Neural crest cell (in vitro differentiated cells): ENCODE measurements around the gene TLCD3B. TPM values are rescaled to one million over a fixed set of nuclear protein-coding genes. Genes with fewer than 3 reads are reported as not detected.

Source experiments
- DNase-seq: peaks from one replicate; pipeline ENCODE4 v3.0.0; 2021; ENCODE audit warnings: low read depth, mixed read lengths, low spot score
- H3K27ac Mint-ChIP-seq: one replicate; pipeline ENCODE4 v1.8.0; 2021; ENCODE audit warnings: mild to moderate bottlenecking, mixed read lengths; ENCODE audit not compliant: unreplicated experiment
- H3K27me3 Mint-ChIP-seq: 2 replicates; pipeline ENCODE4 v1.8.0; 2021; ENCODE audit warnings: low read depth, mild to moderate bottlenecking, mixed read lengths
- H3K36me3 Mint-ChIP-seq: 2 replicates; pipeline ENCODE4 v1.8.0; 2021; ENCODE audit warnings: low read depth, mild to moderate bottlenecking, mixed read lengths
- H3K4me1 Mint-ChIP-seq: 2 replicates; pipeline ENCODE4 v1.8.0; 2021; ENCODE audit warnings: mixed read lengths
- H3K4me3 Mint-ChIP-seq: one replicate; pipeline ENCODE4 v1.8.0; 2021; ENCODE audit warnings: mild to moderate bottlenecking, mixed read lengths
- H3K9me3 Mint-ChIP-seq: 2 replicates; pipeline ENCODE4 v1.8.0; 2021; ENCODE audit warnings: mixed read lengths
- total RNA-seq: library from RNA; stranded (reverse); gene quantifications from 2 replicates; pipeline ENCODE4 v1.2.1, GENCODE V29; 2021
- TF ChIP-seq, protein P1 (sequence below): fragments of 200-600 bp; sonication (generic); conservative IDR thresholded peaks from 2 replicates; pipeline ENCODE4 v1.5.0; 2021; ENCODE audit warnings: antibody characterized with exemption, mild to moderate bottlenecking

TLCD3B gene
- total RNA-seq, 1 donor from 2014 or later, result 14.2 TPM

DNA sequence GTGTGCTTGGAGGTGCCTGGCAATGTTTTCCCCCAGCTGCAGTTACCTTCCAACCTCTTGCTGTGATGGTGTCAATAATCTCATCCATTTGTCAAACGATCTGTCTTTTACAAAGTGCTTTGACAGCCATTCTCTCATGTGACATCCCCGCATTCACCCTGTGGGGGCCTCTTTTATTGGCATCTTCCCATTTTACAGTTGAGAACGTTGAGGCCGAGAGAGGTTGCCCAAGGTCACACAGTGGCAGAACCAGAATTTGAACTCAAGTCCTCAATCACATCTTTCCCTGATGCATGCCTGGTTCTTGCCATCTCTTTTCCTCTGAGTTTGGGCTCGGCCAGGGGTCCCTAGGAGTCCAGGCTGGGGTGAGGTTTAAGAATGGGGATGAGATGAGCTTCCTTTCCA lies 55.9 kb downstream of the TLCD3B start:
- peak overlapping the region; percentile 83 for H3K27ac Mint-ChIP-seq
- peaks cover 22% of the 10 kb centered on the region for H3K36me3 Mint-ChIP-seq
- TF ChIP-seq, protein P1, sequence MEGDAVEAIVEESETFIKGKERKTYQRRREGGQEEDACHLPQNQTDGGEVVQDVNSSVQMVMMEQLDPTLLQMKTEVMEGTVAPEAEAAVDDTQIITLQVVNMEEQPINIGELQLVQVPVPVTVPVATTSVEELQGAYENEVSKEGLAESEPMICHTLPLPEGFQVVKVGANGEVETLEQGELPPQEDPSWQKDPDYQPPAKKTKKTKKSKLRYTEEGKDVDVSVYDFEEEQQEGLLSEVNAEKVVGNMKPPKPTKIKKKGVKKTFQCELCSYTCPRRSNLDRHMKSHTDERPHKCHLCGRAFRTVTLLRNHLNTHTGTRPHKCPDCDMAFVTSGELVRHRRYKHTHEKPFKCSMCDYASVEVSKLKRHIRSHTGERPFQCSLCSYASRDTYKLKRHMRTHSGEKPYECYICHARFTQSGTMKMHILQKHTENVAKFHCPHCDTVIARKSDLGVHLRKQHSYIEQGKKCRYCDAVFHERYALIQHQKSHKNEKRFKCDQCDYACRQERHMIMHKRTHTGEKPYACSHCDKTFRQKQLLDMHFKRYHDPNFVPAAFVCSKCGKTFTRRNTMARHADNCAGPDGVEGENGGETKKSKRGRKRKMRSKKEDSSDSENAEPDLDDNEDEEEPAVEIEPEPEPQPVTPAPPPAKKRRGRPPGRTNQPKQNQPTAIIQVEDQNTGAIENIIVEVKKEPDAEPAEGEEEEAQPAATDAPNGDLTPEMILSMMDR, result no peak
- H3K27me3 Mint-ChIP-seq, result no peaks in the 10 kb centered on the region
- DNase-seq, result no peak
- peaks cover 38% of the 10 kb centered on the region for H3K4me1 Mint-ChIP-seq
- peak overlapping the region; percentile 98 for H3K4me3 Mint-ChIP-seq
- peaks cover 6% of the 10 kb centered on the region for H3K9me3 Mint-ChIP-seq

Other genes starting within 250 kb of the TLCD3B start
- gene KIF22, start 240.5 kb downstream of the TLCD3B start, total RNA-seq, result 162 and 173 TPM in 2 replicates
- gene MAZ, start 224.7 kb downstream of the TLCD3B start, total RNA-seq, result 605 and 635 TPM in 2 replicates
- gene PRRT2, start 219.1 kb downstream of the TLCD3B start, total RNA-seq, result 18.6 and 21.2 TPM in 2 replicates
- 47.6 and 48.4 TPM in 2 replicates for gene PAGR1, start 215.1 kb downstream of the TLCD3B start, total RNA-seq
- gene MVP, start 210.8 kb downstream of the TLCD3B start, total RNA-seq, result 1.6 and 2.1 TPM in 2 replicates
- 37.5 and 40.6 TPM in 2 replicates for gene CDIPT, start 168.0 kb downstream of the TLCD3B start, total RNA-seq
- 8.7 and 9.3 TPM in 2 replicates for gene SEZ6L2, start 131.7 kb downstream of the TLCD3B start, total RNA-seq
- gene ASPHD1, start 130.8 kb downstream of the TLCD3B start, total RNA-seq, result 2.5 and 2.8 TPM in 2 replicates
- gene KCTD13, start 105.0 kb downstream of the TLCD3B start, total RNA-seq, result 24.3 and 25.2 TPM in 2 replicates
- gene TMEM219, start 69.2 kb downstream of the TLCD3B start, total RNA-seq, result 70.7 and 74.0 TPM in 2 replicates
- 67.7 and 73.2 TPM in 2 replicates for gene TAOK2, start 57.4 kb downstream of the TLCD3B start, total RNA-seq
- gene HIRIP3, start 35.7 kb downstream of the TLCD3B start, total RNA-seq, result 31.8 and 34.8 TPM in 2 replicates
- gene INO80E, start 35.0 kb downstream of the TLCD3B start, total RNA-seq, result 81.9 and 88.6 TPM in 2 replicates
- 5.7 and 6.4 TPM in 2 replicates for gene DOC2A, start 20.2 kb downstream of the TLCD3B start, total RNA-seq
- not detected in 2 replicates for gene C16orf92, start 8.1 kb downstream of the TLCD3B start, total RNA-seq
- 640 and 669 TPM in 2 replicates for gene ALDOA, start 34.5 kb upstream of the TLCD3B start, total RNA-seq
- 141 and 144 TPM in 2 replicates for gene PPP4C, start 44.7 kb upstream of the TLCD3B start, total RNA-seq
- gene TBX6, start 60.7 kb upstream of the TLCD3B start, total RNA-seq, result 0.79 and 1.2 TPM in 2 replicates
- gene YPEL3, start 64.9 kb upstream of the TLCD3B start, total RNA-seq, result 9.6 and 12.4 TPM in 2 replicates
- gene GDPD3, start 82.3 kb upstream of the TLCD3B start, total RNA-seq, result 6.7 and 7.7 TPM in 2 replicates
- 60.5 and 62.6 TPM in 2 replicates for gene MAPK3, start 91.9 kb upstream of the TLCD3B start, total RNA-seq
- 25.2 and 25.8 TPM in 2 replicates for gene CORO1A, start 152.3 kb upstream of the TLCD3B start, total RNA-seq
- gene BOLA2B, start 162.4 kb upstream of the TLCD3B start, total RNA-seq, result 103 and 118 TPM in 2 replicates
- gene SLX1A, start 162.6 kb upstream of the TLCD3B start, total RNA-seq, result 45.0 and 69.1 TPM in 2 replicates
- 23.9 and 26.4 TPM in 2 replicates for gene SULT1A3, start 168.0 kb upstream of the TLCD3B start, total RNA-seq
- 11.2 and 15.4 TPM in 2 replicates for gene NPIPB13, start 217.2 kb upstream of the TLCD3B start, total RNA-seq